SJCRH30 (cell line): ENCODE data around the gene JADE2. TPM values are rescaled to one million over a fixed set of nuclear protein-coding genes. Genes with fewer than 3 reads are reported as not detected.

ENCODE experiments used
- DNase-seq, 2 experiments: peaks; one replicate each; pipeline ENCODE4 v3.0.0-alpha.2; 2015 to 2020
- H3K27ac ChIP-seq: fragments of 250-450 bp; sonication (Bioruptor Pico); 2 replicates; pipeline ENCODE4 v1.5.1; 2020; ENCODE audit warnings: mild to moderate bottlenecking, moderate library complexity
- H3K27me3 ChIP-seq: fragments of 250-450 bp; sonication (Bioruptor Pico); 2 replicates; pipeline ENCODE4 v1.5.1; 2020; ENCODE audit warnings: mild to moderate bottlenecking, moderate library complexity
- H3K36me3 ChIP-seq: fragments of 250-450 bp; sonication (Bioruptor Pico); 2 replicates; pipeline ENCODE4 v1.5.1; 2020; ENCODE audit warnings: mild to moderate bottlenecking, moderate library complexity
- H3K4me1 ChIP-seq: fragments of 250-450 bp; sonication (Bioruptor Pico); 2 replicates; pipeline ENCODE4 v1.5.1; 2020; ENCODE audit warnings: mild to moderate bottlenecking, moderate library complexity
- H3K4me3 ChIP-seq: fragments of 250-450 bp; sonication (Bioruptor Pico); 2 replicates; pipeline ENCODE4 v1.5.1; 2020; ENCODE audit warnings: mild to moderate bottlenecking, moderate library complexity
- H3K9me3 ChIP-seq: fragments of 250-450 bp; sonication (Bioruptor Pico); replicated peaks from 2 replicates; pipeline ENCODE4 v1.5.1; 2020; ENCODE audit warnings: mild to moderate bottlenecking, moderate library complexity
- total RNA-seq: library from RNA; depleted of rRNA; stranded (reverse); fragments of >200 nt; shearing (Covaris generic); gene quantifications from 2 replicates; pipeline ENCODE4 v1.2.3, GENCODE V29; 2014

JADE2 gene
- total RNA-seq, 1 experiment from 2014 or later, result 1.6 TPM

DNA sequence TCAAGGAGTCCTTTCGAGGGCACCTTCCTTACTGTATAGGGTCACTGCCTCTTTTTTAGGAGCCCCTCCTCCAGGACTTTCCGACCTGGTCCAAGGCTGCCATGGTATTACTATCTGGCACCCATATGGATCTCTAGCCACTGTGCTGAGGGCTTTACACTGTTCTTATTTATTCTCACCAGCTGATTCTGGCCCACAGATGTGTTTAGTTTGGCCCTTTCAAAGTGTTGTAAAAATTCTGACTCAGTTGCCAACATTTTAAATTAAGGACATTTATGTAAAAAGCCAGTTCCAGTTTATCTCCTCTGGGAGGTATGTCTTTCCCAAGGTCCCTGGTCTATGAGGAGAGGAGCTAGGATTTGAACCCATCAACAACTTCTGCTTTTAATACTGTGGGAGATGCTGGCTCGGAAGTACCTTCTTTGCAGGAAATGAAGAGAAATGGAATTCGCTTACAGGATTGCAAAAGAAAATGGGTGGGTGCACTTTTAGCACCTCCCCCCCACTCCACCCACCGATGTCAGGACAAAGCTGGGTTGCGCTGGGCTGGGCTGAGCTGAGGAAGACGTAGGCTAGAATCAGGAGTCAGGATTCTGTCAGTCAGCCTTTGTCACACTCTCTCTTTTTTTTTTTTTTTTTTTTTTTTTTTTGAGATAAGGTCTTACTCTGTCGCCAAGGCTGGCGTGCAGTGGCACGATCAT is 7.8 kb downstream of the JADE2 start:
- Histone ChIP-seq H3K27ac (no peak overlapping the region), H3K4me1 (no peaks in the 10 kb centered on the region), H3K9me3 (no peaks in the 10 kb centered on the region), H3K4me3 (no peak overlapping the region), H3K27me3 (peaks cover 20% of the 10 kb centered on the region; the same call in 1 of the 2 replicates), H3K36me3 (no peaks in the 10 kb centered on the region)
- no peak for DNase-seq

DNA sequence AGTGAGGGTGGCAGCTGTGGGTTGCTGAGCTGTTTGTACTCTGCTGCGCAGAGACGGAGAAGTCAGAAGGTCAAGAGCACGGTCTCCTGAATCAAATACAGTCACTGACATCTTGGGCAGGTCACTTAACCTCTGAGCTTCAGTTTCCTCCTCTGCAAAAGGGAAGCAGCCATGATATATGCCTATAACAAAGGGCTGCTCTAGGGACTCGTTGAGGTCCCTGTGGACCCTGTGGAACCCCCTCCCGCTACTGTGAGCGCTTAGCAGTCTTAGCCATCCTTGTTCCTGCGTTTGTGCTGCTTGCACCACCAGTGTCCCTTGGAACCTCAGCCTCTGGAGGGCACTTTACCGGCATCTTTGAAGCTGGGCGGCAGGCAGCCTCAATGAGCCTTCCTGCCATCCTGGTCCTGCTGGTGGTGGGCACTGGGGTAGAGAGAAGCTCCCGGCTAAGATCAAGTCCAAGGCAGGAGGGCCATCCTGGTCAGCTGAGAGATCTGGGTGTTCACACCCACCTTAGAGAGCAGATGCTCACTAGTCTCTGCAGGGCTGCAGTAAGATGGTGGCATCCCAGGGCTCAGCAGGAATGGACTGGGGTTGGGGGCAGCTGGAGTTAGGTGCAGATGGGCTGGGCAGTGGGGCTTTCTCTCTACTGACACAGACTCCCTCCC is 8.7 kb downstream of the JADE2 start:
- peaks cover 20% of the 10 kb centered on the region; the same call in 1 of the 2 replicates for H3K27me3 ChIP-seq
- no peak overlapping the region for H3K27ac ChIP-seq
- no peak overlapping the region for H3K4me3 ChIP-seq
- H3K4me1 ChIP-seq, result no peaks in the 10 kb centered on the region
- H3K9me3 ChIP-seq, result no peaks in the 10 kb centered on the region
- H3K36me3 ChIP-seq, result no peaks in the 10 kb centered on the region
- DNase-seq, result no peak

DNA sequence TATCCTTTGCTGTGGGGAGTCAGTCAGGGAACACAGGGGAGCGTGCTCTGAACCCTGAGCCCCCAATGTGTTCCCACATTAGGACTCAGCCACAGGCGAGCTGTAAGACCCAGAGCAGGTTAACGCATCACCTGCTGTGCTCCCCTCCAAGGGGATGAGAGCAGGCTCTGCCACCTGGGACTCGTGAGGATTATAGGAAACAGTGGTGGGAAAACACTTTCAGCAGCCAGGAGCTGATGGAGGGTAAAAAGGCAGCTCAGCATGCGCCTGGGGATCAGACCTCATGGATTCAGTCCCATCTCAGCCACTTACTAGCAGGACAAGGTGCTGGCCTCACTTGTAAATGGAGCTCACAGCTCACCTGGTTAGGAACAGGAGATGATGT is 9.2 kb downstream of the JADE2 start:
- Histone ChIP-seq H3K4me3 (no peak overlapping the region), H3K4me1 (no peaks in the 10 kb centered on the region), H3K36me3 (no peaks in the 10 kb centered on the region), H3K27me3 (peaks cover 16% of the 10 kb centered on the region; the same call in 1 of the 2 replicates), H3K27ac (no peak overlapping the region), H3K9me3 (no peaks in the 10 kb centered on the region)
- DNase-seq, result no peak

DNA sequence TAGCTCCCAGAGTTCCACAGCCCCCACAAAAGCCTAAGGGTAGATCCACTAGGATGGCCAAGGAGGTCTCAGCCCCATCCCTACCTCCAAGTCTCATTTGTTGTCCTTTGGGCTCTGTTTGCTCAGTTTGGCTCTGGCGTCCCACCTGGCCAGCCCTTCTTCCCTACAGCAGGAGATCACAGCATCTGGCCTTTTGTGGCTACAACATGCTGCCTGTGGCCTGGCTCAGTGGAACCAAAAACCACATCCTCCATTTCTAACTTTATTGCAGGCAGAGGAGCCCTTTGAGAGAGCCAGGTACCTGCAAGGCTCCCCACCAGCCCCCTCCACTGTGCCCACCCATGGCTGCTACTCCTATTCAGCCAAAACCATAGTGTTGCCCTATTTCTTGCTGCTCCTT is 11.4 kb downstream of the JADE2 start:
- Histone ChIP-seq H3K36me3 (no peaks in the 10 kb centered on the region), H3K4me3 (no peak overlapping the region), H3K4me1 (no peaks in the 10 kb centered on the region), H3K27me3 (0 out of 2 replicates have a peak, but pooled peaks cover 5% of the 10 kb centered on the region), H3K27ac (no peak overlapping the region), H3K9me3 (no peaks in the 10 kb centered on the region)
- no peak for DNase-seq

DNA sequence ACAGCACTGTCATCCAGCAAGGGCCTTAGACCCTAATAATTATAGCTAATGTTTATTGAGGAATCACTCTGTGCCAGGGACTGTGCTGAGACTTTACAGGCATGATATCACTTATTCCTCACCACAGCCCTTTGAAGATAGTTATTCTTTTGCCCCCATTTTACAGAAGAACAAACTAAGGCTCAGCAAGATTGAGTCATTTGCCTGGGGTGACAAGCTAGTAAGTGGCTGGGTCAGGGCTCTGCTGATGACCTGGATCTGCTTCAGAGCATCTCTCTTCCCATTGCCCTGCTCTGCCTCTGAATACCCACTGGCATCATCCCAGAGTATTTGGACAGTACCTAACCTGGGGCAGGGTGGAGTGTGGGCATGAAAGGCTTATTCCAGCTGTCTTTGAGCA is 11.8 kb downstream of the JADE2 start:
- Histone ChIP-seq H3K9me3 (no peaks in the 10 kb centered on the region), H3K4me3 (no peak overlapping the region), H3K27me3 (0 out of 2 replicates have a peak, but pooled peaks cover 5% of the 10 kb centered on the region), H3K27ac (no peak overlapping the region), H3K4me1 (no peaks in the 10 kb centered on the region), H3K36me3 (no peaks in the 10 kb centered on the region)
- no peak for DNase-seq

DNA sequence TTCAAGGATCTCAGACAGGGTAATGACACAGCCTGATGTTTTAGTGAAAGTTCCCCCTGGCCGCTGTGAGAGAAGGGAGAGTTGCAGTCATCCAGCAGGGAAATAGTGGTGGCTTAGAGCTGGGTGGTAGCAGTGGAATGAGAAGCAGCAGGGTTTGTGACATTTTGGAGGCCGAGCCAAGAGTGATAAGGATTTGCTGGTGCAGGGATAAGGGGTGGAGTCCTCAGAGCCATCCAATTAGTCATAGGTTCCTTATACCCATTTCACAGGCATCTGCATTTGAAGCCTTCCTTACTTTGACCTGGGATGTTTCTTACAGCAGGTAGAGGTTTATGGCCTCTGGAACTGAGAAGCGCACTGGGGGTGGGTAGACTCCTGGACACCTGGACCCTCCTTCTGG is 12.8 kb downstream of the JADE2 start:
- Histone ChIP-seq H3K27me3 (0 out of 2 replicates have a peak, but pooled peaks cover 5% of the 10 kb centered on the region), H3K4me1 (no peaks in the 10 kb centered on the region), H3K4me3 (no peak overlapping the region), H3K36me3 (no peaks in the 10 kb centered on the region), H3K9me3 (no peaks in the 10 kb centered on the region), H3K27ac (no peak overlapping the region)
- no peak for DNase-seq

DNA sequence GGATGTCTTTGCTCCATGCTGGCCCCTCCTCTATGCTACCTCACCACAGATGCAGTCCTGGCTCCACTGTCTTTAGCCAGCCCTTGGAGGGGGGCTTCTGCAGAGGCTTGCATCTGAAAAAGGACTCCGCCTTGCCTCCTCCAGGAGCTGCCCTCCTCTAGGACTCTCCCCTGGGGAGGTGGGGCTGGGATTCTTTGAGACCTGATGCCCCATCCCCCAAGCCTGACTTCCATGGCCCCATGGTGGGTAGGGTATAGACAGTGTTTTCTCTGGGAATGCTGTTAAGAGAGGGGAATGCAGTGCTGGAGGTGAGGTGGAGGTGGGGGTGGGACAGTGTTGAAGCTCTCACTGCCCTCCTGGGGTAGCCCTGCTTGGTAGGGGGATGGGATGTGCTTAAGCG is 14.3 kb downstream of the JADE2 start:
- Histone ChIP-seq H3K36me3 (no peaks in the 10 kb centered on the region), H3K27me3 (no peaks in the 10 kb centered on the region), H3K27ac (no peak overlapping the region), H3K4me1 (no peaks in the 10 kb centered on the region), H3K4me3 (no peak overlapping the region), H3K9me3 (no peaks in the 10 kb centered on the region)
- no peak for DNase-seq

DNA sequence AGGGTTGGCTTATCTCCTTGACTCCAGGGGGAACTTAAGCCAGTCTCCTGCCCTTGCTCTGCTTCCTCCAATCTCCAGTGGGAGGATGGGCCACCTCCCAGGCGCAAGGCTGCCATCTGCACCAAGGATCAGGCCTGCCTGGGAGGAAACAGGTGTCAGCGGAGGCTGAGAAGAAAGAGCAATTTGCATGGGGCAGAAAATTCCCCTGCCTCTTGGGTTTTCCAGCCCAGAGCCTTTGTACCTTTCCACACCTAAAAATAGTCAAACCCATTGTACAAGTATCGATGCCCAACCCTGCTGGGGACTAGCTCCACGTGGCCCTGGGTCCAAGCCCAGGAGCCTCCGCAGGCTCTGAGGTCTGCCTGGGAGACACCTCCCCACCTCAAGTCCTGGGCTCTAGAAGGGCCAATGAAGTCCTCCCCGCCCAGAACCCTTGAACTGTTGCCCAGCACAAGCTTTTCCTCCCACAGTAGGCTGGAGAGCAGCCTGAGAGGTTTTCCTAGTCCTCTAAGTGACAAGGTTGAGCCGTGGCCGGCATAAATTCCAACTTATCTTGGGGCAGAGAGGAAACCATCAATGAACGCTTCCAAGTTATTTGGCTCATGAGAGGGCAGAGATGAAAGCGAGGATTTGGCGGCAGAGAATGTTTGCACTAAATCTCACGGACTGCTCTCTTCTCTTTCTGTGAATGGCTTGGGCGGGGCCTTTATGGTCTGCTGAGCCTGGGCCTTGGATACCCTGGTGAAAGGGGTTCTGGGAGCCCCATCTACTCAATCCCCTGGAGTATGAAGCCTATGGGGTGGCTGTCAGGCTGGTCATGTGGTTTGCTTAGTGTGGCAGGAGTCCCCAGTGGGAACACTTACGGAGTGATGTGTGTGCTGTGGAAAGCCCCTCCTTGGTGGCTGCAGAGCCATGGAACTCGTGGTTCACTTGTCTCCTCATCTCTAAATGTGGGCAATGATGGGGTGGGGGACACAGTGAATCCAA is 15.6 kb downstream of the JADE2 start:
- Histone ChIP-seq H3K27ac (no peak overlapping the region), H3K27me3 (no peaks in the 10 kb centered on the region), H3K4me3 (no peak overlapping the region), H3K36me3 (no peaks in the 10 kb centered on the region), H3K9me3 (no peaks in the 10 kb centered on the region), H3K4me1 (no peaks in the 10 kb centered on the region)
- DNase-seq, result no peak

DNA sequence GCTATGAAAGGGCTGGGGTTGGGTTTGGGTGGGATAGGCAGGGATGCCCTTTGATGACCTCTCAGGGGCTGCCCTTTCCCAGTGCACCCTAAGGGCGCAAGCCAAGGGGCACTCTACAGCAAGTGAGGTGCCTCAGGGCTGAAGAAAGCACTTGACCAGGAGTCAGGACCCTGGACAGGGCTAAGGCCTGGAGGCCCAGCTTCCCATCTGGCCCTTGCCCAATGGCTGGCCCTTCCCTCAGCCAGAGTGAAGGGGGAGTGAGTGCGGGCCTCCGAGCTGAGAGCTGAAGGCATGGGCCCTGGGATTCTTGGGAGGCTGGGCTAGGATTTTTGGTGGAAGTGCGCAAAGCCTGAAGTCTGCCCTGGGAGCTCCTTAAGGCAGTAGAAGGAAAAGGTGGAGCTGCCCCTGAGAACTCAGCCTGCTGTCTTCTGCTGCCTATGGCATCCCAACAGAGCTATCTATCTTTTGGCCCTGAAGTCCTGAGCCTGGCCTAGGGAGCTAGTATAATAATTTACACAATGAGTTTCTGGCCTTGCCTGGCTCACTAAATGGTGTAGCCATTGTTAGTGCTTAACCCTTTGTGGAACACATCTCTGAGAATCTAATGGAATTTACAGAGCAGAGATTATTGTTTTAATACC is 16.4 kb downstream of the JADE2 start:
- Histone ChIP-seq H3K9me3 (no peaks in the 10 kb centered on the region), H3K36me3 (no peaks in the 10 kb centered on the region)
- DNase-seq, result peak; percentile 68 to 75

DNA sequence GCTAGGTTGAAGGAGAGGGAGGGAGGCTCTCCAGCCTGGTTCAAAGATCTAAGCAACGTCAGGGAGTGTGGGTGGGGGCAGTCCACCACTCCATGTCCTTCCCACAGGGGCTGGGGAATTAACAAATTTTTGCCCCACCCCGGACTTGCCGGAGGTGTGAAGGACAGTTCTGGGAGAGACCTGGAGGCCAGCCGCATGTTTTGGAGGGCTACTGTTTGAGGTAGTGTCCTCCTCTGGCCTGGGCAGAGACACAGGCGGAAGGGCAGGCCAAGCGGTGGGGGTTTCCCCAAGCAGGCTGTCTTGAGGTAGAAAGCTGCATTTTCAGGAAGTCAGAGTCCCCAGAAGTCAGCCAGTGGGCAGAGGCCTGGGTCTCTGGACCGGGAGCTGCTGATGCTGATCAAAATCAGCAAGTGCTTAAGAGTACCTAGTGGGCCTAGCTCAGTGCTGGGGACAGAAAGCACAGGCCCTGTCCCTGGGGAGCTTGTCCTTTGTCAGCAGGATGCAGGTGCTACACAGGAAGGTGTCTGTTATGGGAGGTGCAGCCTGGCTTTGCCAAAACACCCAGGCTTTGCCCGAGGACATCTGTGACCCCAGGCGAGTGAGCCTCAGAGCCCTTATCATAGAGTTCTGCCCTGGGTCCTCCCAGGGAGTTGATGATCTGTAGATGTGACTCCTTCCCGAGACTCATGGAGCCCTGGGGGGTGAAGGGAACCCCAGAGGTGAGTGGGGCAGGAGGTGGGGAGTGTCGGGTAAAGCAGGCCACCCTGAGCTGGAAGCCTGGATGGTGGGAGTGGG is 18.5 kb downstream of the JADE2 start:
- no peak for DNase-seq
- Histone ChIP-seq H3K4me1 (no peaks in the 10 kb centered on the region), H3K36me3 (no peaks in the 10 kb centered on the region), H3K9me3 (no peaks in the 10 kb centered on the region), H3K27me3 (no peaks in the 10 kb centered on the region), H3K27ac (no peak overlapping the region), H3K4me3 (no peak overlapping the region)

More for the DNA sequence above, 16.4 kb downstream of the JADE2 start:
- Histone ChIP-seq H3K4me3 (no peak overlapping the region), H3K27me3 (no peaks in the 10 kb centered on the region), H3K4me1 (no peaks in the 10 kb centered on the region), H3K27ac (no peak overlapping the region)

DNA sequence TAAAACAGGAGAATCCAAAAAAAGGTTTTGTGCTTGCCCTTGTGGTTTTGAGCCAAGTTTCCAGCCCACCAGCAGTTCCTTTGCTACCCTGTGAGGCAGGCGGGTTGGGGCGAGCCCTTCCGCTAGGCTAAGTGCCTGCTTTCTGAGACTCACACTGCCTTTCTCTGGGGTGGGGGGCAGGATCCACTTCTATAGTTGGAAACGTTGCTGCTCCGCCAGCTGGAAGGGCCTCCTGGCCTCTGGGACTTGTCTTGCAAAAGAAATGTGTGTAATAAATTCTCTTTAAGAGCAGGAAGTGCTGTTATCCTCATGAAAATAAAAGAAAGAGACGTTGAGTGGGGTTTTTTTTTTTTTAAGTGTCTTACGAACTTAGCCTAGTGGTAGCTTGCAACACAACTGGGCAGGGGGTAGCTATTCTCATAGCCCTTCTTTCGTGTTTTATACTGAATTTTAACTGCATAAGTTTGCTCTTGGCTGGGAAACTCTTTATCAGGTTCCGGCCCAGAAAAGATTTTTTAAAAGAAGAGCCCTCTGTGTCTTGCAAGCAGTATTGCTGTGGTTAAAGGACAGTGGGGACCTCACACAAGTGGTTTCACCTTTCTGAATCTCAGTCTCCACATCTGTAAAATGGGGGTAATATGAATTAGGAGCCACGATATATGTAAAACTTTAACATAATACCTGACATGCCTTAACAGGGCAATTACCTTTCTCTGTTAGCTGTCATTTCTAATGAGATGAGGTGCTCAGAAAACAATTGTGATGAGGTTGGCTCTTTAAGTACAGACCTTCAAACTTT is 19.8 kb downstream of the JADE2 start:
- Histone ChIP-seq H3K4me1 (no peaks in the 10 kb centered on the region), H3K36me3 (no peaks in the 10 kb centered on the region), H3K9me3 (no peaks in the 10 kb centered on the region), H3K4me3 (no peak overlapping the region), H3K27ac (no peak overlapping the region), H3K27me3 (no peaks in the 10 kb centered on the region)
- DNase-seq, result no peak

DNA sequence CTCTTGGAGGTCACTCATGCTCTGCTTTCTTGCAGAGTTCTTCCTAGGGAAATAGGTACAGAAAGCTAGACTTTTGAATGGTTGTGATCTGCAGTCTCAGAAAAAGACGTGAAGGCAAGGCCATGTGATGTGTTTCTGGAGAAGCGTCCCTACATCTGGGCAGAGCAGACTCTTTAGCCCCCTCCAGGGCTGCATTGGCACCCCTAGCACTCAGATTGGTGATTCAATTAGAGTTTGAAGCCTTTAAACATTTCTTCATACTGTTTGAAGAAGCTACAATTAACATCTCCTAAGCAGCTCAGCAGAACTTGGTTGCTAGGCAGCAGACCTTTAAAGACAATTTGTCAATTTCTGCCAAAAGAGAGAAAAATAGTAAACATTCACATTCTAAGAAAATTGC is 21.6 kb downstream of the JADE2 start:
- H3K27me3 ChIP-seq, result no peaks in the 10 kb centered on the region
- H3K4me3 ChIP-seq, result no peak overlapping the region
- no peaks in the 10 kb centered on the region for H3K9me3 ChIP-seq
- H3K4me1 ChIP-seq, result no peaks in the 10 kb centered on the region
- H3K27ac ChIP-seq, result no peak overlapping the region
- no peaks in the 10 kb centered on the region for H3K36me3 ChIP-seq
- DNase-seq, result no peak

DNA sequence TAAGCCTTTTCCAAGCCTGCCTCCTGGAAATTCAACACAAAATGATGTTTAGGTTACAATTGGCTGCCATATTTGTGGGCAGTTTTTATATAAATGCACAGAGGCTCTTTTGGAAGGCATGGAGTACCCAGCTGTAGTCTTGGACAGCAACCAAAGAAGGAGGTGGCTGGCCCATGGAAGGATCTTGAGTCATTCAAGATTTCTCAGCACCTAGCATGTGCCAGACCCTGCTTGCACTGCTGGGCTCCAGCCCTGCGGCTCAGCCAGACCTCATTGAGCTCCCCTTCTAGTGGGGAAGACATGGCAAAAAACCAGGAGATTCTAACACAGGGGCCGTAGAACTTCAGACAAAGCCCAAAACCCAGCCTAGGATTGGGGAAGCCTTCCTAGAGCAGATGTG is 22.1 kb downstream of the JADE2 start:
- Histone ChIP-seq H3K27me3 (no peaks in the 10 kb centered on the region), H3K4me1 (no peaks in the 10 kb centered on the region), H3K36me3 (no peaks in the 10 kb centered on the region), H3K9me3 (no peaks in the 10 kb centered on the region), H3K4me3 (no peak overlapping the region), H3K27ac (no peak overlapping the region)
- no peak for DNase-seq
